HUES64 (cell line): Measurements from ENCODE around the gene KIF2A. TPM values are rescaled to one million over a fixed set of nuclear protein-coding genes. Genes with fewer than 3 reads are reported as not detected.

Source experiments
- H3K27ac ChIP-seq: 2 replicates; pipeline ENCODE4 v1.7.0; 2013; ENCODE audit warnings: low read depth, low read length, inconsistent platforms
- H3K27me3 ChIP-seq: 2 replicates; pipeline ENCODE4 v1.6.1; 2013; ENCODE audit warnings: mild to moderate bottlenecking, low read length; ENCODE audit not compliant: insufficient read depth
- H3K36me3 ChIP-seq: 2 replicates; pipeline ENCODE4 v1.6.1; 2013; ENCODE audit warnings: mild to moderate bottlenecking, low read length; ENCODE audit not compliant: insufficient read depth
- H3K4me1 ChIP-seq: 2 replicates; pipeline ENCODE4 v1.6.1; 2013; ENCODE audit warnings: mild to moderate bottlenecking, low read length, moderate library complexity; ENCODE audit not compliant: insufficient read depth
- H3K4me3 ChIP-seq: 2 replicates; pipeline ENCODE4 v1.5.1; 2013; ENCODE audit warnings: mild to moderate bottlenecking, low read length, moderate library complexity
- H3K9ac ChIP-seq: 2 replicates; pipeline ENCODE4 v1.6.1; 2013; ENCODE audit warnings: mild to moderate bottlenecking, low read depth, low read length
- H3K9me3 ChIP-seq: 2 replicates; pipeline ENCODE4 v1.6.1; 2013; ENCODE audit warnings: low read depth, low read length; ENCODE audit not compliant: insufficient read depth
- WGBS: fragments of 150-250, 120-280 bp; methylation state at CpG from one replicate; pipeline ENCODE4 v1.1.7; 2013; ENCODE audit warnings: missing lambda C conversion rate; 5-methylcytosine and 5-hydroxymethylcytosine counted together
- polyA plus RNA-seq, 2 experiments: library from polyadenylated mRNA; stranded (reverse); fragments of 50-300 nt; gene quantifications; one replicate each; pipeline ENCODE4 v1.2.3, GENCODE V29; 2013

Gene KIF2A
- polyA plus RNA-seq (2013, experiment 1 of 2), result 69.8 TPM
- 73.0 TPM for polyA plus RNA-seq (2013, experiment 2 of 2)

DNA sequence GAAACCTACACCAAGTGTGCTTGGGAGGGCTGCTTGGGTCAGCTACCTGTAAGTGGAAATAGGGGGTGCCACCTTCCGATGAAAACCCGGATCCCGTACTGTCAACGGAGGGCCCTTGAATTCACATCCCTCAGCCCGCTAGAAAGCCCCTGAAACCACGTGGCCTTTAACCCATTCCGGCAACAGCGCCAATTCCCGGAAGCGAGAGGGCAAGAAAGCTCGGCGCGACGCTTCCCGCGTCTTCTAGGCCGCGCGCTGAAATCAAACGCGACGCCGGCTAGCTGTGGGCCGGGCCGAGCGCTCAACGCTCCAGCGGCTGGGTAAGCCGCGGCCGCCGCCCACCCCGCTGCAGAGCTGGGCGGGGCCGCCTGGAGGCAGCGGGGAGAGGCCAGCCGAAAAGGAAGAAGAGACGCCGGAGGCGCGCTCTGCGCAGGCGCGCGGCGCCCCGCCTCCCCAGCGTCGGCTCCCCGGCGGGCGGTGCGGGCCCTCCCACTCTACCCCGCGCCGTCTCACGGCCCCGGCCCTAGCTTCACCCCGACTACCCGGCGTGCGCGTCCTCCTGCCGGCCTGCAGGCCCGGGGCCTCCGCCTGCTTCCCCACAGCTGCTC, at the start of gene KIF2A:
KIF2A (plus strand) TSS at position 492 of the 608 bp plus-strand sequence. CDS start 267 bp downstream, outside the sequence.
- Histone ChIP-seq H3K27ac (peak within 1 kb of the TSS; percentile 95), H3K9me3 (no peaks in the 10 kb centered on the region), H3K27me3 (no peaks in the 10 kb centered on the region), H3K4me3 (peak within 1 kb of the TSS; percentile 70), H3K9ac (peak within 1 kb of the TSS; percentile 70), H3K36me3 (peaks cover 15% of the 10 kb centered on the region), H3K4me1 (peaks cover 8% of the 10 kb centered on the region)
- 1% methylated on average over 66 of the region's 66 CpGs for WGBS

DNA sequence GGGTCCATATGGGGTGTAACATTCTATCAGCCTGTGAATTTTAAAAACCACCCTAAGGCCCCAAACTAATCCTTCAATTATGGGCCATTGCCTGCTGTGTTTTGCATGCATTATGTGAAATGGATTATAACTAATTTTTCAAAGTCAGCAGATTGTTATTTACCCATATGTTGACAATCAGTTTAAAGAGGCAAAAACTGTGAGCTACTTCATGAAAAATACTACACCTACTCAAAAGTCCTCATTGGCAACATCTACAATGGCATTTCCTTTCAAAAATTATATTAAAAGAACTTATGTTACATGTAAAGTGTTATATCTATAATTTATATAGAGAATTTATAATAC, 49.0 kb upstream of the KIF2A start:
- H3K4me3 ChIP-seq, result no peak overlapping the region
- H3K4me1 ChIP-seq, result no peaks in the 10 kb centered on the region
- H3K27ac ChIP-seq, result no peak overlapping the region
- no peaks in the 10 kb centered on the region for H3K27me3 ChIP-seq
- H3K9me3 ChIP-seq, result no peaks in the 10 kb centered on the region
- no peak overlapping the region for H3K9ac ChIP-seq
- no peaks in the 10 kb centered on the region for H3K36me3 ChIP-seq

DNA sequence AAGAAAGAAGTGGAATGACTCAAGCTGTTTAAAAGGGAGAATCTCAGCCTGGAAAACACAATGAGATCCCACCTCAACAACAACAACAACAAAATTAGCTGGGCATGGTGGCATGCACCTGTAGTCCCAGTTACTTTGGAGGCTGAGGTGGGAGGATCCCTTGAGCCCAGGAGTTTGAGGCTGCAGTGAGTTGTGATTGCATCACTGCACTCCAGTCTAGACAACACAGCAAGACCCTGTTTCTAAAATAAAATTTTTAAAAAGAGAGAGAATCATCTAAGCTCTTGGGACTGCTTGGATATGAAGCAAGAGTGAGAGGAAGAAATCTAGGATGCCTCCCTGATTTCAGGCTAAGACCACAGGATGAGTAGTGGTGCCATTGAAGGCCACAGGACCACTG, 47.4 kb upstream of the KIF2A start:
- Histone ChIP-seq H3K27me3 (no peaks in the 10 kb centered on the region), H3K9ac (no peak overlapping the region), H3K9me3 (no peaks in the 10 kb centered on the region), H3K36me3 (no peaks in the 10 kb centered on the region), H3K27ac (no peak overlapping the region), H3K4me1 (no peaks in the 10 kb centered on the region), H3K4me3 (no peak overlapping the region)

DNA sequence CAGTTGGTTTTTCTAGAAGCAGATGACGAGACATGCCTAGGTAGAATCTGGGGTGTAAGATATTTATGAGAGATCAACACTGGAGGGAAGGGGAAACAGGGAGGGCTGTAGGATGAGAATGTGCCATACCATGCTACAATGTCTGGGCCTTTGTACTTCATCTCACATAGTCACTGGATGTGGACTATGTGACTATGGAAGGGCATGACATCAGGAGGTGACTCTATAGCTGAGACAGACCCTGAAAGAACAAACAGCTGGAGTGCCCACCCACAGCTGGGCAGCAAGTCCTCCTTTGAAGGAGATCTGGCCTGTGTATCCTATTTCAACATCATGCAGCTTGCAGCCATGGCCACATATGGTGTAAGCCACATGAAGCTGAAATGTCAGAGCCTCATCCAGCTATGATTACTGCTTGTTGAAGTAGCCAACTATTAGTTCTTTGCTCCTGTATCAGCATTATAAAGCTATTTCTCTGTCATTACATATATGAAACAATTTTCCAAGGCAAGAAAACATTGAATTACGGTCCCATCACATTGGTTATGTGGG, 46.2 kb upstream of the KIF2A start:
- no peak overlapping the region for H3K27ac ChIP-seq
- WGBS, result 95% methylated on average over 2 of the region's 2 CpGs
- no peaks in the 10 kb centered on the region for H3K9me3 ChIP-seq
- H3K9ac ChIP-seq, result no peak overlapping the region
- H3K27me3 ChIP-seq, result no peaks in the 10 kb centered on the region
- H3K4me3 ChIP-seq, result no peak overlapping the region
- no peaks in the 10 kb centered on the region for H3K4me1 ChIP-seq
- H3K36me3 ChIP-seq, result no peaks in the 10 kb centered on the region

DNA sequence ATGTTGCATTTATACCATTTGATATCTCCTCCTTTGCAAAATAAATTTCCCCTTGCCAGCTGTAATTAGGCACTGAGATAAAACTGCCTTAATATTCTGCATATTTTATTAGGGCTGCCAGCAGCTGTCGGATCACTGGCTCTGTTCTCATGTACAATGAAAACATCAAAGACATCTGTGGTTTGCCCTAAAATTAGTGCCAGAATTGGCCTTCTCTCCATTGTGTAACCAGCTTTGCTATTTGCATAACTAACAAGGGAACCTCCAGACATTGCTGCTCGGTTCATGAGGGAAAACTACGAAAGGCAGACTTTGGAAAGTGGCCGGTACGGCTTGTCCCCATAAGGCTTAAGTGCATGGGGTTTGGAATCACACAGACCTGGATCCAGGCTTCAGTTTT, 45.5 kb upstream of the KIF2A start:
- 87% methylated on average over 5 of the region's 5 CpGs for WGBS
- Histone ChIP-seq H3K9me3 (no peaks in the 10 kb centered on the region), H3K27me3 (no peaks in the 10 kb centered on the region), H3K4me3 (no peak overlapping the region), H3K9ac (no peak overlapping the region), H3K36me3 (no peaks in the 10 kb centered on the region), H3K4me1 (no peaks in the 10 kb centered on the region), H3K27ac (no peak overlapping the region)

DNA sequence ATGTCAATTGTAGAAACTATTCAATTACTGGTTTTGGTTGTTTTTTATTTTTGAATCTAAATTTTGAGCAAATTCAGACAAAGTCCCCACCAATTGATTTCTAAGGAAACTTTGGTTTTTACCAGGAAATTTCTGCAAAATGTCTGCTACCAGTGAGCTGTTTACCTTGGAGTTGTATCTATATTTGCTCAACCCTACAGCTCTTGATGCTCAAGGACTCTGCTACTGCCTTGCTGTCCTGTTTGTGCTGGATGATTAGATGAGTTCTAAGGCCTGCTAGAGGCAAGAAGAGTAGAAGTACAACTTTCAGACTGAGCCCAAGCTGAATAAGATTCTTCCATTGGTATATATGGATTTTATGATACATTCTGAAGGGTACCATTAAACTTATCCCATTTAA, 42.6 kb upstream of the KIF2A start:
- Histone ChIP-seq H3K27ac (no peak overlapping the region), H3K4me3 (no peak overlapping the region), H3K27me3 (no peaks in the 10 kb centered on the region), H3K9ac (no peak overlapping the region), H3K9me3 (no peaks in the 10 kb centered on the region), H3K36me3 (no peaks in the 10 kb centered on the region), H3K4me1 (peaks cover 8% of the 10 kb centered on the region; the same call in 1 of the 2 replicates)

DNA sequence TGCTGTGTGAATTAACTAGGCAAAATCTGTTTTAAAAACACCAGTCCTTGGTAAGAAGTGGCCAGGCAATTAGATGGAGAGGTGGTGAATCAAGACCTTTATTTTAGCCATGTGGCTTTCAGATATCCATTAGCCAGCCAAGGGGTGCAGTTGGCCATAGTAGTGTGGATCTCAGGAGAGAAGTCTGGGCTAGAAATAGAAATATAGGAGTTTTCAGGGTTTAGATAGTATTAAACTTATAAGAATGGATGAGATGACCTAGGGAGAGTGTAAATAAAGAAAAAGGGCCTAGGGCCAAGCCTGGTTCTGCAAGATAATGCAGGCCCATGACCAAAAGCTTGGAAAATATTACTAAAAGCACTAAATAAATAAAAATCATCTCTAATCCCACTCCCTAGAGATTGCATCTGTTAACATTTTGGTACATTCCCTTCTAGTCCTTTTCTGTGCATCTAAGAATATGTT, 40.3 kb upstream of the KIF2A start:
- Histone ChIP-seq H3K4me1 (peaks cover 10% of the 10 kb centered on the region; the same call in 1 of the 2 replicates), H3K4me3 (no peak overlapping the region), H3K36me3 (no peaks in the 10 kb centered on the region), H3K9me3 (no peaks in the 10 kb centered on the region), H3K27me3 (no peaks in the 10 kb centered on the region), H3K27ac (no peak overlapping the region), H3K9ac (no peak overlapping the region)

DNA sequence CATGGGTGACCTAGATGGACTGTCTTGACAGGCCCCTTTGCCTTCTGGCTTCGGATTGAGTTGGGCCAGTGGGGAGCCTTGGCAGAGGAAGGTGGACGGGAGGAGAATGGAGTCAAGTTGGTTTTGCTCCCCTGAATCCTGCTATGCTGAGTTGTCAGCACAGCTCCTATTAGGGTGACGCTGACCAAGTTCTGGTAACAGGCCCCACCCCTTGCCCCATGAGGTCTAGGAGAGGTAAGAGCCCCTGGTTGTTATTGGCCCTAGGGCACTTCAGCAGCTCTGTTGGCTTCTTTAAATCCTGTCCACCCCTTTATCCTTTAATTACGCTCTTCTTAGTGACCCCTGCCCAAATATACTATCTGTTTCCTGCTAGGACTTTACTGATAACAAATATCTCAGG, 39.4 kb upstream of the KIF2A start:
- Histone ChIP-seq H3K36me3 (no peaks in the 10 kb centered on the region), H3K9ac (no peak overlapping the region), H3K27ac (no peak overlapping the region), H3K4me3 (no peak overlapping the region), H3K9me3 (no peaks in the 10 kb centered on the region), H3K4me1 (peaks cover 10% of the 10 kb centered on the region; the same call in 1 of the 2 replicates), H3K27me3 (no peaks in the 10 kb centered on the region)
- 85% methylated on average over 4 of the region's 4 CpGs for WGBS

DNA sequence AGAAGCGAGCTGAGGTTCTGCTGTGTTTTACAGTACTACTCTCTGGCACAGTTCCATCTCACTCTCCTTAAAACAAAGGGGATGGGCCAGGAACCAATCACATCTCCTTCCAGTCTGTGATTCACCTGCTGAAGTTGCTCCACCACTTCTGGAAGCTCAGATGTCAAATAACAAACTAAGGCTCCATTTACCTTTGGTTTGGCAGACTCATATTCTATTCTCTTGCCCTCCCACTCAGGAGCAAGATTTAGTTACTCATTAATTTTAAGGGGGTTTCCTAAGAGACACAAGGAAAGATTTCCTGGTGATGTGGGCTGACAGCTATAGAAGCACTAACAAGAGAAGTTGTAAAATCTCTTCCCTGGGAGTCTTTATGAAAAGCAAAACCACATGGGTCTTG, 37.8 kb upstream of the KIF2A start:
- Histone ChIP-seq H3K9me3 (no peaks in the 10 kb centered on the region), H3K4me3 (no peak overlapping the region), H3K27me3 (no peaks in the 10 kb centered on the region), H3K4me1 (peaks cover 10% of the 10 kb centered on the region; the same call in 1 of the 2 replicates), H3K36me3 (no peaks in the 10 kb centered on the region), H3K9ac (no peak overlapping the region), H3K27ac (no peak overlapping the region)
- WGBS, result 87% methylated on average over 1 of the region's 1 CpG

GRCh38 chr5:62268792-62269191, 37.2 kb upstream of the KIF2A start:
- 74% methylated on average over 2 of the region's 2 CpGs for WGBS
- Histone ChIP-seq H3K27me3 (no peaks in the 10 kb centered on the region), H3K27ac (no peak overlapping the region), H3K9me3 (no peaks in the 10 kb centered on the region), H3K36me3 (no peaks in the 10 kb centered on the region), H3K4me3 (no peak overlapping the region), H3K9ac (no peak overlapping the region), H3K4me1 (peaks cover 10% of the 10 kb centered on the region; the same call in 1 of the 2 replicates)

DNA sequence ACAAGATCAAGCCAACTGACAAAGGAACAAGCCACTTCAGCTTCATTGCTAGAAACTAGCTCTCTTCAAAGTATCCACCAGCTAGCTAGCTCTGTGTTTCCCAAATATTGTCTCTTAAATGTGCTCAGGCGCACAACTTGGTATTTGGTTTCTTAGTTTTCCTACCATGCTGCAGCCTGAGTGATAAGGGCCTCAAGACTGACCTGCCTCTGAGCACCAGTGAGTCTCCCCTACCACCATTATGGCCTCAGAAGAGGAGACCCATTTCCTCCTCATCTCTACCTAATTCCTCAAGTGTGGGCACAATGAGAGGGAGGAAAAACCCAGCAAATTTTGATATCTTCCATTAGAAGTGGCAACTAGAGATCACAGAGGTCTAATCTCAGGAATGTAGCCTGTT, 34.6 kb upstream of the KIF2A start:
- Histone ChIP-seq H3K4me3 (no peak overlapping the region), H3K36me3 (no peaks in the 10 kb centered on the region), H3K4me1 (peaks cover 8% of the 10 kb centered on the region; the same call in 1 of the 2 replicates), H3K9me3 (no peaks in the 10 kb centered on the region), H3K27me3 (no peaks in the 10 kb centered on the region), H3K9ac (no peak overlapping the region), H3K27ac (no peak overlapping the region)
- WGBS, result 92% methylated on average over 1 of the region's 1 CpG

- Histone ChIP-seq H3K4me3 (no peak overlapping the region), H3K4me1 (peaks cover 6% of the 10 kb centered on the region; the same call in 1 of the 2 replicates), H3K9me3 (no peaks in the 10 kb centered on the region), H3K9ac (no peak overlapping the region), H3K27ac (no peak overlapping the region), H3K36me3 (no peaks in the 10 kb centered on the region), H3K27me3 (no peaks in the 10 kb centered on the region)
- 59% methylated on average over 3 of the region's 3 CpGs for WGBS
Measured at GRCh38 chr5:62271870-62272269, 34.1 kb upstream of the KIF2A start.
